Measurements from ENCODE around the gene ILF3.

Gene ILF3

DNA sequence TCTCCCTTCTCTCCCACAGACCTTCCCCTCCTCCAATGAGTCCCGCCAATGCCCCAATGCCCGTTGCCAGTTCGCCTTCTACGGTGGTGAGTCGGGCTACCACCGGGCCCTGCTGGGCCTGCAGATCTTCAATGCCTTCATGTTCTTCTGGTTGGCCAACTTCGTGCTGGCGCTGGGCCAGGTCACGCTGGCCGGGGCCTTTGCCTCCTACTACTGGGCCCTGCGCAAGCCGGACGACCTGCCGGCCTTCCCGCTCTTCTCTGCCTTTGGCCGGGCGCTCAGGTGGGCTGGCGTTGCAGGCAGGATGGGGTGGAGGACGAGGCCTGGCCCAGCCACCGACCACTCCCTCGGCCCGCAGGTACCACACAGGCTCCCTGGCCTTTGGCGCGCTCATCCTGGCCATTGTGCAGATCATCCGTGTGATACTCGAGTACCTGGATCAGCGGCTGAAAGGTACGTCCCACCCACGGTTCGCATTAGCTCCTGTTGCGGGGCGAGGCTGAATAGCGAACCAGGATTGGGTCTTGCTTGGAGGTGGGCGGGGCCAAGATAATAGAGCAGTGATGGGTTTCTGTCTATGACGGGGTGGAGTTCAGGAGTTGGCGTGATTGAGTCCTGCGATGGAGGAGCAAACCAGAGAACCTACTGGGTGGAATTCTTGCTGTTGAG is 17.7 kb upstream of the ILF3 start:
- H2AFZ ChIP-seq (ENCODE audit: low read depth, low read length, severe bottlenecking): no peak overlapping the region
- H3K4me2 ChIP-seq (ENCODE audit: low read depth, low read length, poor library complexity, severe bottlenecking): no peak overlapping the region
- H3K9me2 ChIP-seq (replicated peaks; ENCODE audit: insufficient read depth, low read length): no peaks in the 10 kb centered on the region
- H3K27ac ChIP-seq (ENCODE audit: low read depth, low read length): no peak overlapping the region
- H3K4me3 ChIP-seq (ENCODE audit: insufficient read depth, low read length, poor library complexity, severe bottlenecking): no peak overlapping the region
- TF ChIP-seq, protein P1, sequence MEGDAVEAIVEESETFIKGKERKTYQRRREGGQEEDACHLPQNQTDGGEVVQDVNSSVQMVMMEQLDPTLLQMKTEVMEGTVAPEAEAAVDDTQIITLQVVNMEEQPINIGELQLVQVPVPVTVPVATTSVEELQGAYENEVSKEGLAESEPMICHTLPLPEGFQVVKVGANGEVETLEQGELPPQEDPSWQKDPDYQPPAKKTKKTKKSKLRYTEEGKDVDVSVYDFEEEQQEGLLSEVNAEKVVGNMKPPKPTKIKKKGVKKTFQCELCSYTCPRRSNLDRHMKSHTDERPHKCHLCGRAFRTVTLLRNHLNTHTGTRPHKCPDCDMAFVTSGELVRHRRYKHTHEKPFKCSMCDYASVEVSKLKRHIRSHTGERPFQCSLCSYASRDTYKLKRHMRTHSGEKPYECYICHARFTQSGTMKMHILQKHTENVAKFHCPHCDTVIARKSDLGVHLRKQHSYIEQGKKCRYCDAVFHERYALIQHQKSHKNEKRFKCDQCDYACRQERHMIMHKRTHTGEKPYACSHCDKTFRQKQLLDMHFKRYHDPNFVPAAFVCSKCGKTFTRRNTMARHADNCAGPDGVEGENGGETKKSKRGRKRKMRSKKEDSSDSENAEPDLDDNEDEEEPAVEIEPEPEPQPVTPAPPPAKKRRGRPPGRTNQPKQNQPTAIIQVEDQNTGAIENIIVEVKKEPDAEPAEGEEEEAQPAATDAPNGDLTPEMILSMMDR (IDR thresholded peaks at IDR 0.05; ENCODE audit: insufficient read depth, low read length, poor library complexity, severe bottlenecking): no peak
- H3K9ac ChIP-seq (ENCODE audit: low read length): no peak overlapping the region
- H3K27me3 ChIP-seq (ENCODE audit: low read length): no peaks in the 10 kb centered on the region
- no peaks in the 10 kb centered on the region for H3K36me3 ChIP-seq (ENCODE audit: low read length)
- no peaks in the 10 kb centered on the region for H4K20me1 ChIP-seq (ENCODE audit: low read depth, low read length)
- H3F3A ChIP-seq (ENCODE audit: insufficient read depth): no peaks in the 10 kb centered on the region
- no peaks in the 10 kb centered on the region for H3K79me2 ChIP-seq (ENCODE audit: insufficient read depth, low read length)
- no peaks in the 10 kb centered on the region for H3K9me3 ChIP-seq (ENCODE audit: insufficient read depth, low read length)

DNA sequence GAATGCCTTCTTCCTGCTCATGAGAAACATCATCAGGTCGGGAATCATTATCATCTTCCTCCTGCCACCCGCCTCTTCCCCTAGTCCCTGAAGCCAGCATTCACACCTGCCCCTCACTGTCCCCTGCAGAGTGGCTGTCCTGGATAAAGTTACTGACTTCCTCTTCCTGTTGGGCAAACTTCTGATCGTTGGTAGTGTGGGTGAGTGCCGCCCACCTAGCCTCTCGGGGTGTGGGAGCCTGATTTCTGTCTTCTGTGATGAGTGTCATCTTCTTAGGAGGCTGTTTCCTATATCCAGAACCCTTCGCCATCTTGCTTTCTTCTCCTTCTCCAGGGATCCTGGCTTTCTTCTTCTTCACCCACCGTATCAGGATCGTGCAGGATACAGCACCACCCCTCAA is 16.3 kb upstream of the ILF3 start:
- no peaks in the 10 kb centered on the region for H4K20me1 ChIP-seq (ENCODE audit: low read depth, low read length)
- H3F3A ChIP-seq (ENCODE audit: insufficient read depth): no peaks in the 10 kb centered on the region
- no peak overlapping the region for H3K4me3 ChIP-seq (ENCODE audit: insufficient read depth, low read length, poor library complexity, severe bottlenecking)
- no peak overlapping the region for H3K27ac ChIP-seq (ENCODE audit: low read depth, low read length)
- H3K36me3 ChIP-seq (ENCODE audit: low read length): no peaks in the 10 kb centered on the region
- no peak overlapping the region for H3K9ac ChIP-seq (ENCODE audit: low read length)
- H3K9me3 ChIP-seq (ENCODE audit: insufficient read depth, low read length): no peaks in the 10 kb centered on the region
- no peaks in the 10 kb centered on the region for H3K27me3 ChIP-seq (ENCODE audit: low read length)
- H3K4me2 ChIP-seq (ENCODE audit: low read depth, low read length, poor library complexity, severe bottlenecking): no peak overlapping the region
- no peaks in the 10 kb centered on the region for H3K9me2 ChIP-seq (replicated peaks; ENCODE audit: insufficient read depth, low read length)
- no peaks in the 10 kb centered on the region for H3K79me2 ChIP-seq (ENCODE audit: insufficient read depth, low read length)
- no peak overlapping the region for H2AFZ ChIP-seq (ENCODE audit: low read depth, low read length, severe bottlenecking)
- TF ChIP-seq, protein P1 (IDR thresholded peaks at IDR 0.05; ENCODE audit: insufficient read depth, low read length, poor library complexity, severe bottlenecking): no peak
- no peak for TF ChIP-seq EZH2phosphoT487 (conservative IDR thresholded peaks at IDR 0.05; ENCODE audit: low read length)

DNA sequence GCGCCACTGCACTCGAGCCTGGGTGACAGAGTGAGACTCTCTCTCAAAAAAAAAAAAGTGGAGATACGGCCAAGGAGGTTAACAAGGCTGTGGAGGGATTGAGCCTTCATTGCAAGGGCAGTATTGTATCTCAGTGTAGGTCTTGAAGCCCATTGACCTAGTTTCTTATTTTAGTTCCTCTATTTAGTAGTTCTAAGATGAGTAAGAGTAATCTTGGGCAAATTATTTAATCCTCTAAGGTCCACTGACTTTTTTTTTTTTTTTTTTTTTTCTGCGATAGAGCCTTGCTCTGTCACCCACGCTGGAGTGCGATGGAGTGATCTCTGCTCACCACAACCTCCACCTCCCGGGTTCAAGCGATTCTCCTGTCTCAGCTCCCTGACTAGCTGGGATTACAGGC is 14.3 kb upstream of the ILF3 start:
- Histone ChIP-seq H3K27me3 (ENCODE audit: low read length) (no peaks in the 10 kb centered on the region), H3K79me2 (ENCODE audit: insufficient read depth, low read length) (no peaks in the 10 kb centered on the region), H4K20me1 (ENCODE audit: low read depth, low read length) (no peaks in the 10 kb centered on the region), H3K27ac (ENCODE audit: low read depth, low read length) (no peak overlapping the region), H3K9me2 (replicated peaks; ENCODE audit: insufficient read depth, low read length) (no peaks in the 10 kb centered on the region), H3K9ac (ENCODE audit: low read length) (no peak overlapping the region), H3K9me3 (ENCODE audit: insufficient read depth, low read length) (no peaks in the 10 kb centered on the region), H2AFZ (ENCODE audit: low read depth, low read length, severe bottlenecking) (no peak overlapping the region), H3K4me2 (ENCODE audit: low read depth, low read length, poor library complexity, severe bottlenecking) (no peak overlapping the region), H3F3A (ENCODE audit: insufficient read depth) (no peaks in the 10 kb centered on the region), H3K4me3 (ENCODE audit: insufficient read depth, low read length, poor library complexity, severe bottlenecking) (no peak overlapping the region), H3K36me3 (ENCODE audit: low read length) (no peaks in the 10 kb centered on the region)
- TF ChIP-seq EZH2phosphoT487 (conservative IDR thresholded peaks at IDR 0.05; ENCODE audit: low read length): no peak
- TF ChIP-seq, protein P1 (IDR thresholded peaks at IDR 0.05; ENCODE audit: insufficient read depth, low read length, poor library complexity, severe bottlenecking): no peak
